ENCODE measurements around the gene RTN4RL1.

The RTN4RL1 gene

DNA sequence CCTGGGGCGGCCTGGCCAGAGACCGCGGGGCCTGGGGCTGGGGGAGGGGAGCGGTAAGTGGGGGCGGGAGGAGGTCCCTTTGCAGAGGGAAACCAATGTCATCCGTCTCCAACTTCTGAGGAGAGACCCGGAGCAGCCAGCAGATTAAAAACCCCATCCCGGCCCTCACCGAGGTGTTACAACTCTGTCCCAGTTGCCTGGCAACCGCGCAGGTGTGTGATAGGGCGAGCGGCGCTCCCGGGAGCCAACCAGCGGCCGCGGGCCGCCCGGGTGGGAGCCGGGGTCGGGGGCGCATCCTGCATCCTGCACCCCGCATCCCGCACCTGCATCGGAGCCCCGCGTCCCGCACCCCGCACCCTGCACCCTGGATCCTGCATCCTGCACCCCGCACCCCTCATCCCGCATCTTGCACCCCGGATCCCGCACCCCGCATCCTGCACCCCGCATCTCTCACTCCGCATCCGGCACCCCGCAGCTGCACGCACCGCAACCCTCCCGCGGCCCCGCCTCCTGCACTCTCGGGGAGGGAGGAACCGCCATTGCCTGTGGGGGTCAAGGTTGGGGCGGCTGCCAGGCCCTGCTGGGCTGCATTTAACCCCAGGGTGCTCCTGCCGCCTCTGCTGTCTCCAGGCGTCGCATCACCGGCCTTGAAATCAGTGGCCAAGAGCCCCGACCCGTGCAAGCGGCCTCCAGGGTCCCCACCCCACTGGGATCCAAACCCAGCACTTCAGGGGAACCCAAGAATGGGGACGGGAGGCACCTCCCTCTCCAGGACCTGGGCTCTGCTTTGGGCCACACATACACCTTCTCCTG is 47.3 kb downstream of the RTN4RL1 start:
- no peak for DNase-seq (ENCODE audit: low read depth in 2 of 2)

GRCh38 chr17:1976683-1977064 is 48.5 kb downstream of the RTN4RL1 start:
- DNase-seq (ENCODE audit: low read depth in 2 of 2), result no peak

DNA sequence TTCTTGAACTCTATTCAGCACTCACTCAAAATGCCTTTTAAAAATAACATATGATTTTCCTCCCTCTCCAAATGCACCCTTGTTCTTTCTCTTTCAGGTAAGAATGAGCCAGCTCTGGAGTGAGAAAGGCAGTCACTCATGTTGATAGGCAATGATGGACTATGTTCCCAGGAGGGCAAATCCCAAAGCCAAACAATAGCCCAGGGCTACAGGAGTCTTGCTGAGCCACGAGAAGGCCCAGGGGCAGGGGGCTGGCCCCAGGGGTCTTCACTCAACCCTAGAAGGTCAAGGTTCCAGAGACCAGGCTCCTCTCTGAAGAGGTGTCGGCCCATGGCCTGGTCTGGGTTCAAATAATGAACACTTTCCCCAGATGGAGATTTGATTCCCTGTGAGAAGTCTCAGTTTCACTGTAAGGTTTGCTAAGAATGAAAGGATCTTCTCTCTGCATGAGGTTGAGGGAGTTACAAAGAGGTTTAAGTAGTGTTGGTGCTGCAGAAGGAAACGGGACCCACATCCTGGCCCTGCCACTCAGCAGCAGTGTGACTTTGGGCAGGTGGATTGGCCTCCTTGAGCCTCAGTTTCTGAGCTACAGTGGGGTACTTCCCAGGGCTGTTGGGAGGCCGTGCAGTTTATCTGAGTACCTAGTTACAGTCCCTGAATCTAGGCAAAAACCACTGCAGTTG is 49.0 kb downstream of the RTN4RL1 start:
- no peak for DNase-seq (ENCODE audit: low read depth in 2 of 2)

DNA sequence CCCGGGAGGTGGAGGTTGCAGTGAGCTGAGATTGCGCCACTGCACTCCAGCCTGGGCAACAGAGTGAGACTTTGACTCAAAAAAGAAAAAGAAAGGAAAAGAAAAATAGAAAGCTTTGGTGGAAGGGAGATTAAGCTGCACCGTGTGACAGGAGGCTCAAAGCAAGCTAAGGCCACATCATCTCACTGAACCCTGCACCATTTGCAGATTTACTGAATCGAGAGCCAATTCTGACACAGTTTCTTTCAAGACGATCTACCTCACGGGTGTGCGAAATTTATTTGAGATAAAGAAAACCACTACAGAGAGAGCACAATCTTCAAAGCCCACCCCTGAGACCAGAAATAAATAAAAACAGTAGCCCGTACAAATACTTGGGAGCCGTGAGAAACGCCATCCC is 49.6 kb downstream of the RTN4RL1 start:
- no peak for DNase-seq (ENCODE audit: low read depth in 2 of 2)

DNA sequence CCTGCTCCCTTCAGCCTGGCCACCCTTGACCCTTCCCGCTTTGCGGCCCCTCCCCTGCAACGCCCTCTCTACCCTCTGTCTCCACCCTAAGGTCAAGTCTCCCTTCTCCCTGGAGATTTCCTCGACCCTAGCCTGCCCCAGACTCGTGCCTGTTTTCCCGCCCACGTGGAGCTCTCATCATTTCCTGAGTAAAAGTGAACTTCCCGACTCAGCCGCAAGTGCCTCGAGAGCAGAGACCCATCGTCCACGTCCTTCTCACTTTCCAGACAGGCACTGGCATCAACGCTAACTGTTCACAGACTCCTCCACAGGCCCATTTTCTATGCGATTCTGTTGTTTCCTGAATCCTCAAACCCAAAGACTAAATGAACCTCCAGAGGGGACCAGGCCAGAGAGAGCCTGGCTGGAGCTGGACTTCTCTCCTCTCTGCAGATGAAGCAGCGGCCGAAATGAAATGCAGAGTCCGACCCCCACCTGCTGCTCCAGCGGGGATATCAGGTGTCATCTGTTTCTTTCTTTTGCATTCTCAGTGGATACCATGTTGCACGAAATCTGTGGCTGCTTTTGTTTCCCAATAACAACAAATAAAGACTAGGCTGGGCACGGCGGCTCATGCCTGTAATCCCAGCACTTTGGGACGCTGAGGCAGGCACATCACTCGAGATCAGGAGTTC is 52.5 kb downstream of the RTN4RL1 start:
- DNase-seq (ENCODE audit: low read depth in 2 of 2), result peak in 1 of 2 donors; percentile 9

DNA sequence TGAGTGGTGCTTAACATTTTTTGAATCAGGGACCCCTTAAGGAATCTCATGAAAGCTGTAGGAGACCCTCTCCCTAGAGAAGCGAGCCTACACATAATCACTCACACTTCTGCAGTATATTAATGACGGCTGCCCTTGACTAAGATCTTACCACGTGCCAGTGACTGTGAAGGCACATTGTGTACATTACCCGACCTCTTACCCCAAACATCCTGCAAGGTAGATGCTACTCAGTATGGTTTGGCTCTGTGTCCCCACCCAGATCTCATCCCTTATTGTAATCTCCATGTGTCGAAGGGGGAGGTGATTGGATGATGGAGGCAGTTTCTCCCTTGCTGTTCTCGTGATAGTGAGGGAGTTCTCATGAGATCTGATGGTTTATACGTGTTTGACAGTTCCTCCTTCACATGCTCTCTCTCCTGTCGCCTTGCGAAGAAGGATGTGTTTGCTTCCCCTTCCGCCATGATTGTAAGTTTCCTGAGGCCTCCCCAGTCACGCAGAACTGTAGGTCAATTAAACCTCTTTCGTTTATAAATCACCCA is 54.2 kb downstream of the RTN4RL1 start:
- no peak for DNase-seq (ENCODE audit: low read depth in 2 of 2)

- no peak for DNase-seq (ENCODE audit: low read depth in 2 of 2)
Measured at GRCh38 chr17:1969712-1970111, 55.4 kb downstream of the RTN4RL1 start.

DNA sequence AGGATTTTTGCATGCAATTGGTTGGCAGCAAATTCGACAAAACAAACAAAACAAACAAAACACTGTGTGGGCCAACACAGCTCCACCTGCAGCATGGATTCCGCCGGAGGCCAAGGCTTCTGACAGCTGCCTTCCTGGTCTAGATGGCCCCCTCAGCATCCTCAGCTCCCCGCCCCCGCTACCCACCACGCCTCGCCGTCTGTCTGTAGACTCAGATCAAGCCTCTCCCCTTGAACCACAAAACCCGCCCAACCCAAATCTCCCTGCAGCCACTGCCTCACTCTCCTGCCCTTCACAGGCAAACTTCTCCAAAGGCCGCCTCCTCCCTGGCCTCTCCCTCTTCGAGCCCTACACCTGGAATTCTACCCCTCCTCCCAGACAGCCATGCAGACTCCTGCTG is 57.9 kb downstream of the RTN4RL1 start:
- no peak for DNase-seq (ENCODE audit: low read depth in 2 of 2)

DNA sequence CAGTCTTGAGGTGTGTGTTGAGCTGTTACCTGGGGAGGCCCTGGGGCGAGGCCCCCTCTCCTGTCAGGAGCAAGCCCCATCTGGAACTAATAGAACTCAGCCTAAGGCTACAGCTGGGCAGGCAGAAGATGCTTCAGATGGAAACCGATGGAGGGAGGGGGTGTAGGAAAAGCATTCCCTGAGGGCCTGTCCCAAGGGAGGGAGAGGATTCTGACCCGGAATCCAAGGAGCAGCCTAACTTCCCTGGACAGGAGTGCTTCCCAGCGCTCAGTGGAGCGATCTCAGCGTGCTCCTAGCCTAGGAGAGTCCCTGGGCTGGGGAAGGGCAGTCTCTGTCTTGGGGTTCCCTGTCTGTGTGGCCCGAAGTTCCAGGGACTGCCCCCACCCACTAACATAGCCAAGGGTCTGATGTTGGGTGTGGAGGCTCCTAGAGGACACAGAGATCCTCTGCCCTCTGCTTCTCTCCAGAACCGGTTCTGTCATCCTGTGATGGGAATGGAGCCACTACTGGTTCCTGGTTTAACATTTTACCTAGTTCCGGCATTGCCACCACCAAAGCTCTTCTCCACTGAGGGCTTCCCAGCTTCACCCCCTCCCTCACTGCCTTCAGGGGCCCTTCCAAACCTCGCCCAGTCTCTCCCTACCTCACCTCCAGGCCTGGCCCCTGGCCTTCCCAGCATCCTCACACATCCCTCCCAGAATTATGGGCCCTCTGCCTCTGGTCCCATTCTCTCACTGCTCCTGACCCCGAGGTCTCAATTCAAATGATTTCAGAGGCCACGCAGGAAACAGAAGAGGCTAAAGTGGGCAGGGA is 58.7 kb downstream of the RTN4RL1 start:
- no peak for DNase-seq (ENCODE audit: low read depth in 2 of 2)

- DNase-seq (ENCODE audit: low read depth in 2 of 2), result no peak
Measured at GRCh38 chr17:1965556-1966273, 59.4 kb downstream of the RTN4RL1 start.

GRCh38 chr17:1963250-1963649 is 61.9 kb downstream of the RTN4RL1 start:
- DNase-seq (ENCODE audit: low read depth in 2 of 2), result no peak

DNA sequence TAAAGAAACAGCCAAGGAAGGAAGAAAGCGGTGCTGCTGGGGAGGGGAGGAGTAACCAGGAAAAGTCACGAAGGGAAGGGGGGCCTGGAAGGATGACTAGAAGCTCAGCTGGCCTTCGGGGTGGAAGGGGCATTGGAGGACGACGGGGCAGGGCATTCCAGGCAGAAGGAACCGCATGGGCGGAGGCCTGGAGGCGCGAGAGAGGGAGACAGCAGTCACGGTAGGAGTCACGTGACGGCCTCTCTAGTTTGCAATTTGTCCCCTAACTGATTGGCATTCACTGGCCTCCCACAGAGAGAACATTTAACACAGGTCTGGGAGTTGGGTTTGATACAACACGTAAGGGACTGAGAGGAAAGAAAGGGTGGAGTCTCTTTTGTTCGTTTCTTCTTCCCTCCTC is 63.9 kb downstream of the RTN4RL1 start:
- DNase-seq (ENCODE audit: low read depth in 2 of 2), result no peak

- no peak for DNase-seq (ENCODE audit: low read depth in 2 of 2)
Measured at GRCh38 chr17:1960545-1960912, 64.6 kb downstream of the RTN4RL1 start.

GRCh38 chr17:1959871-1960544 is 65.1 kb downstream of the RTN4RL1 start:
- DNase-seq (ENCODE audit: low read depth in 2 of 2), result no peak

- DNase-seq (ENCODE audit: low read depth in 2 of 2), result no peak
Measured at GRCh38 chr17:1958134-1958881, 66.8 kb downstream of the RTN4RL1 start.

GRCh38 chr17:1957037-1957436 is 68.1 kb downstream of the RTN4RL1 start:
- DNase-seq (ENCODE audit: low read depth in 2 of 2), result no peak

DNA sequence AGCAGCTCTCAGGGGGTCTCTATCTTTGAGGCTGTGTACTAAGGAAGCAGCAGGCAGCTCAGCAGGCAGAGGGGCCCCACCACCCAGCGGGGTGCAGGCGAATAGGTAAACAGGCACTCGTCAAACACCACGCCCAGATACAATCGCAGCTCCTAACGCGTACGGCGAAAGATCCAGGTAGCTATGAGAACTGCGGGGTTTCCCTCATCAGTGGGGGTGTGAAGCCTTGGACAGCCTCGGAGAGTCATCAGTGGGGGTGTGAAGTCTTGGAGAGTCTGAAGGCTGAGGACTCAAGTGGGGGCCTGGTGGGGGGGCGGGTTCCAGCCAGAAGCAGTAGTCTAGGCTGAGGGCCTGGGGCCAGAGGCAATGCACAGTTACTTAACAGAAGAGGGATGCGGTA is 69.0 kb downstream of the RTN4RL1 start:
- no peak for DNase-seq (ENCODE audit: low read depth in 2 of 2)

DNA sequence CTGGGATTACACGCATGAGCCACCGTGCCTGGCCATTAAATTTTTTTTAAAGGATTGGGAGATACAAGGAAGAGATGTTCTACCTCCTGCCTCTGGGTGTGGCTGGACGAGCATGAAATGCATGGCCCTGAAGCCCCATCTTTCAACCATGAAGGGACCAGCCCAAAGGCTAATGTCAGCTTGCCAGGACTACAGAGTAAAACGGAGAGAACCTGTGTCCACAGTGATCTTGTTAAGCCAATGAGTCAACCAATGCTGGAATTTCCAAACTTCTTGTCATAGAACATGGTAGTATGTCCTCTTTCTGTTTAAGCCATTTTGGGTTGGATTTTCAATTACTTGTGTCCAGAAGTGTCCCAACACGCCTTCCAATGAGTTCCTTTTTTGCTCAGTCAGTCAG is 71.3 kb downstream of the RTN4RL1 start:
- no peak for DNase-seq (ENCODE audit: low read depth in 2 of 2)

GRCh38 chr17:1951920-1952319 is 73.2 kb downstream of the RTN4RL1 start:
- DNase-seq (ENCODE audit: low read depth in 2 of 2), result no peak

DNA sequence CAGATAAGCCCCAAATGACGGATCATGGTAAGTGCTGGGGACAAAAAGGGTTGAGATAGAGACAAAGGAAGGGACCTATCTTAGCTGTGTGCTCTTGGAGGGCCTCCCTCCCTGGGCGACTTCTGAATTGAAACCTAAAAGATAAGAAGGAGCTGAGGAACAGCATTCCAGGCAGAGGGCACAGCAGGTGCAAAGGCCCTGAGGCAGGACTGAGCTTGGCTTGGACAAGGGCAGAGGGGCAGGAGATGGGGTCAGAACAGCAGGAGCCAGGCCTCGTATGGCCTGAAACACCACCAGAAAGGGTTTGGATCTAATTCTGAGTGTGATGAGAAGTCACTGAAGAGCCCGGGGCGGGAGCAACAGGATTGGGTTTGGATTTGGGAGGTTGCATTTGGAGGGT is 75.4 kb downstream of the RTN4RL1 start:
- DNase-seq (ENCODE audit: low read depth in 2 of 2), result no peak

Measured in stimulated activated CD4-positive, alpha-beta T cell treated with anti-CD3 and anti-CD28 coated beads, Interleukin-15, amount 100 ng/mL, for 48 hours (primary cell).